Kidney epithelial cell (primary cell): Measurements from ENCODE around the gene USP21. TPM values are rescaled to one million over a fixed set of nuclear protein-coding genes. Genes with fewer than 3 reads are reported as not detected.

Experiments
- DNase-seq: peaks from one replicate; pipeline ENCODE4 v3.0.0-alpha.2; 2010; ENCODE audit warnings: low read depth
- H3K27me3 ChIP-seq: 2 replicates; pipeline ENCODE4 v1.6.0; 2011; ENCODE audit warnings: low read length; ENCODE audit not compliant: control insufficient read depth, insufficient read depth
- H3K36me3 ChIP-seq: 2 replicates; pipeline ENCODE4 v1.5.1; 2011; ENCODE audit warnings: low read length; ENCODE audit not compliant: control insufficient read depth, insufficient read depth
- H3K4me3 ChIP-seq: 2 replicates; pipeline ENCODE4 v1.5.1; 2011; ENCODE audit warnings: low read depth, mild to moderate bottlenecking, control low read depth, low read length
- CTCF ChIP-seq: IDR thresholded peaks from 2 replicates; pipeline ENCODE4 v1.5.1; 2011; ENCODE audit warnings: mild to moderate bottlenecking, moderate library complexity, low read length, control low read depth, inconsistent platforms; ENCODE audit not compliant: insufficient read depth, poor library complexity, severe bottlenecking
- total RNA-seq: library from RNA; depleted of rRNA; stranded (reverse); fragments of >200 nt; gene quantifications from 2 replicates; pipeline ENCODE4 v1.2.3, GENCODE V29; 2015

USP21 gene
- total RNA-seq, 1 donor from 2014 or later = 10.5 TPM

GRCh38 chr1:161180639-161181038 is 21.3 kb downstream of the USP21 start:
- TF ChIP-seq CTCF = no peak
- Histone ChIP-seq H3K36me3 (no peaks in the 10 kb centered on the region), H3K4me3 (no peak overlapping the region), H3K27me3 (no peaks in the 10 kb centered on the region)
- no peak for DNase-seq

DNA sequence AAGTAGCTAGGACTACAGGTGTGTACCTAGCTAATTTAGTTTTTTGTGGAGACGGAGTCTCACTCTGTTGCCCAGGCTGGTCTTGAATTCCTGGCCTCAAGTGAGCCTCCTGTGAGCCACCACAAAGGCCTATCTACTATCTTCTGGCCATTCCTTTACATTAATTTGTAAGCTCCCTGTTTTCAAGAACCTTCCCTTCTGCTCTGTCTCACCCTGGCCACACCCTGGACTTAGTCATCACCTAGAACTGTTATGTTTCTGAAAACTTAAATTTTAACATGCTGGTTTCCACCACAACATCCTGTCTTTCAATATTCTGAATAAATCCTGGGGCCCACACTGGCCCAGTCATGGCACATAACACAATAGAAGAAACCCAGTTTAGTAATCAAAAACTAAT is 22.9 kb downstream of the USP21 start:
- no peak for TF ChIP-seq CTCF
- H3K27me3 ChIP-seq = no peaks in the 10 kb centered on the region
- H3K4me3 ChIP-seq = no peak overlapping the region
- no peak for DNase-seq
- no peaks in the 10 kb centered on the region for H3K36me3 ChIP-seq

DNA sequence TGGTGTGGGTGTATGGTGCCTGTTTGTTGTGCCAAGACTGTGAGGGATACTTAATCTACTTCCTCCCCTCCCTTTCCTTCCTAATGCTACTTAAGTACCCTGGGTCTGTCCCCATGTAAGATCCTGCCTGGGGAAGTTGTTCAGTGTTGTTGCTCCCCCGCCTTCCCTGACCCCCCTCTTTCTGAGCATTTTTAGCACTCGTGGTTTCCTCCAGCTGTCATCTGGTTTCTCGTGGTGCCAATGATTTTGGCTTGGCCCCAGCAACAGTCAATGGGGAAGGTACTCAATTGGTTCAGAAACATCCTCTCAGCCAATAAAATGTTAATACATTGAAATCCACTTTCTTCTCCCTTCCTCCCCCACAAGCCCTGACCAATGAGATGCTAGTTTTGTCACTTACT is 26.0 kb downstream of the USP21 start:
- DNase-seq = no peak
- Histone ChIP-seq H3K4me3 (no peak overlapping the region), H3K27me3 (no peaks in the 10 kb centered on the region), H3K36me3 (no peaks in the 10 kb centered on the region)
- TF ChIP-seq CTCF = no peak

DNA sequence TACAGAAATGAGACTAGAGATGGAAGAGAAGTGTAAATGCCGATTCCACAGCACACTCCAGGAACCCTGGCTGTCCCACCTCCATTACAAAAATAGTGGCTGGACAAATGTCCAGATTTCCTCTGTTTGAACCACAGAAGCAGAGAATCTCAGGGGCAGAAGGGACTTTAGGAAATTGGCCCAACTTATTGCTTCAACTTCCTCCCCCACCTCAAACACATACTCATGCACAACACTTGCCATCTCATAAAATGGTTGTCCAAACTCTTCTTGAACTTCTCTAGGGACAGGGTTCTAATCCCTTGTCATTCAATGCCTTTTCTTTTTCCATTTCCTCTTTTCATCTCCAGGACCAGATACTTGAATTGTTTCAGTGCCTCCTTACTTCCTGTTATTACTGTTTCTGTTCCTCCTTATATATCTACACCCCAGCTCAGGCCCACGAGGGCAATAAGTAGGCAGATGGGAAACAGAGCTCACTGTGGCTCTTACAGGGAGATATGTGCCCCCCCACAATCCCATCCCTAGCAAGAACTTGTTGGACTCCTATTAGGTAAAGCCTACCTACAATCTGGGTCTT is 26.5 kb downstream of the USP21 start:
- no peak for TF ChIP-seq CTCF
- Histone ChIP-seq H3K36me3 (no peaks in the 10 kb centered on the region), H3K4me3 (no peak overlapping the region), H3K27me3 (no peaks in the 10 kb centered on the region)
- DNase-seq = no peak

DNA sequence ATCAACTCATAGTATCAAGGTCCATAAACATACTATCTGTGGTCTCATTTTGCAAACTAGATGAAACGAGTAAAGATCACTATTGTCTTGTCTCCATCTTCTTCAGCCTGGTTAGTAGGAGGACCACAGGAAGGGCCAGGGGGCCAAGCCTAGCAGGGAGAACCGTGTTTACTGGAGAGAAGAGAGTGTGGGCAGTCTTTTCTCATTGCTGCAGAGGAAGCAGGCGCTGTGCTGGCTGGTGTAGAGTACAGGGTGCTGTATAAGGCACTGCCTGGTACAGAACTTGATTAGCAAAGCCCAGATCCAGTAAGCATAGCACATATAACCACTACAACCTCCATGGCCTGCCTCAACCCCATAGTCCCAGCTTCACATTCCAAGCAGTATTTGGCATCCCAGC is 28.0 kb downstream of the USP21 start:
- DNase-seq = no peak
- TF ChIP-seq CTCF = no peak
- Histone ChIP-seq H3K36me3 (no peaks in the 10 kb centered on the region), H3K4me3 (no peak overlapping the region), H3K27me3 (peaks cover 2% of the 10 kb centered on the region)

DNA sequence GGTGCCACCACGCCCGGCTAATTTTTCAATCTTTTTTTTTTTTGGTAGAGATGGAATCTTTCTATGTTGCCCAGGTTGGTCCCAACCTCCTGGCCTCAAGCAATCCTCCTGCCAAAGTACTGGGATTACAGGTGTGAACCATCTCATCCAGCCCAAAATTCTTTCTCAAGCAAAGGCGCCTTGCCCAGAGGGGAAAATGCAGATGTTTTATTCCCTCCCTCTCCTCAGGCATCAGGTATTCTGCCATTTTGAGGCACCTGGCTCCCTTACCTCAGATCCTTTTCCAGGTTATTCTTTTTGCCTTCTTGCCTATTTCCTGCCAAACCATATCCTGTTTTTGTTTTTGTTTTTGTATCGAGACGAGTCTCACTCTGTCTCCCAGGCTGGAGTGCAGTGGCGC is 29.1 kb downstream of the USP21 start:
- Histone ChIP-seq H3K4me3 (no peak overlapping the region), H3K36me3 (no peaks in the 10 kb centered on the region), H3K27me3 (peaks cover 2% of the 10 kb centered on the region)
- no peak for DNase-seq
- TF ChIP-seq CTCF = no peak
